Astrocyte of the spinal cord (primary cell): ENCODE results near the gene GPBAR1.

ENCODE experiments used
- DNase-seq: peaks from one replicate; pipeline ENCODE4 v3.0.0; 2011; ENCODE audit warnings: low read depth, low spot score
- H3K4me3 ChIP-seq: 2 replicates; pipeline ENCODE4 v1.5.1; 2011; ENCODE audit warnings: low read depth, mild to moderate bottlenecking, low read length, moderate library complexity
- CTCF ChIP-seq: IDR thresholded peaks from 2 replicates; pipeline ENCODE4 v1.5.1; 2012; ENCODE audit warnings: low read depth, mild to moderate bottlenecking, low read length, inconsistent platforms
- in situ Hi-C: cut with HindIII; loops from 2 replicates; pipeline ENCODE4 v1.10.0; 2017; ENCODE audit warnings: low sequenced_read_pairs

GPBAR1 gene

DNA sequence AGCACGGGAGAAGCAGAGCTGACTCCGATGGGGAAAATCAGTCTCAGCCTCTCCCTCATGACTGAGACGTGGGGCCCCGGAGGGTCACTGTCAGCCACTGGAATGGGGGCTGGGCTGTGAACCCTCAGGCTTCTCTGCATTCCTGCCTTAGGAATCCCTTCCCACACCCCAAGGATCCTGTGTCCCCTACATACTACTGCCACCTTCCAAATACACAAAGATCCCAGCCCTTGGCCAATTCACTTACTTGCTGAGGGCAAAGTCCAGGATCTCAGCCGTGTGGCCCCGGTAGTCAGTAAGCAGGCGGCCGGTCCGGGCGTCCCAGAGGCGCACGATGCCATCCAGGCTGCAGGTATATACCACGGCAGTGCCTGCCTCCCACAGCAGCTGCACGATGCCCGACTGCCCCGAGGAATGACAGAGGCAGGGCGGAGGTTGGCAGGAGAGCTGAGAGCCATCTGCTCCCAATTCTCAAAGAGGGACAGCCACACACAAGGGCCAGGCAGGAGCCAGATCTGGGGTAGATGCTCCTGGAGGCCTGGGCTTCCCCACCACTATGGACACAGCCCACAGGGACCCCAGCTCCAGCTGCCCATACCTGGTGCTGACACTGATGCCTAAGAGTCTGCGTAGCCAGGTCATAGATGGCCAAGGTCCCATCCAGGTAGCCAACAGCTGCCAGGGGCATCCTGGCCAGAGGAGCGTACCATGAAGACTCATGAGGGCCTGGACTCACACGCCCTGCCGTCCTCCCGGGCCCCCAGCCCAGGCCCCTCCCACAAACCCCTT, 4.2 kb downstream of the GPBAR1 start:
- no peak for TF ChIP-seq CTCF
- DNase-seq, result no peak
- in situ Hi-C loops, result no loop called here
- no peak overlapping the region for H3K4me3 ChIP-seq

- H3K4me3 ChIP-seq, result no peak overlapping the region
- in situ Hi-C loops, result no loop called here
- no peak for DNase-seq
- TF ChIP-seq CTCF, result no peak
Measured at GRCh38 chr2:218265626-218266025, 4.8 kb downstream of the GPBAR1 start.

- DNase-seq, result no peak
- no peak for TF ChIP-seq CTCF
- in situ Hi-C loops, result no loop called here
- no peak overlapping the region for H3K4me3 ChIP-seq
Measured at GRCh38 chr2:218266316-218266979, 5.6 kb downstream of the GPBAR1 start.

- DNase-seq, result no peak
- no peak overlapping the region for H3K4me3 ChIP-seq
- TF ChIP-seq CTCF, result no peak
- in situ Hi-C loops, result no loop called here
Measured at GRCh38 chr2:218267259-218267658, 6.4 kb downstream of the GPBAR1 start.

DNA sequence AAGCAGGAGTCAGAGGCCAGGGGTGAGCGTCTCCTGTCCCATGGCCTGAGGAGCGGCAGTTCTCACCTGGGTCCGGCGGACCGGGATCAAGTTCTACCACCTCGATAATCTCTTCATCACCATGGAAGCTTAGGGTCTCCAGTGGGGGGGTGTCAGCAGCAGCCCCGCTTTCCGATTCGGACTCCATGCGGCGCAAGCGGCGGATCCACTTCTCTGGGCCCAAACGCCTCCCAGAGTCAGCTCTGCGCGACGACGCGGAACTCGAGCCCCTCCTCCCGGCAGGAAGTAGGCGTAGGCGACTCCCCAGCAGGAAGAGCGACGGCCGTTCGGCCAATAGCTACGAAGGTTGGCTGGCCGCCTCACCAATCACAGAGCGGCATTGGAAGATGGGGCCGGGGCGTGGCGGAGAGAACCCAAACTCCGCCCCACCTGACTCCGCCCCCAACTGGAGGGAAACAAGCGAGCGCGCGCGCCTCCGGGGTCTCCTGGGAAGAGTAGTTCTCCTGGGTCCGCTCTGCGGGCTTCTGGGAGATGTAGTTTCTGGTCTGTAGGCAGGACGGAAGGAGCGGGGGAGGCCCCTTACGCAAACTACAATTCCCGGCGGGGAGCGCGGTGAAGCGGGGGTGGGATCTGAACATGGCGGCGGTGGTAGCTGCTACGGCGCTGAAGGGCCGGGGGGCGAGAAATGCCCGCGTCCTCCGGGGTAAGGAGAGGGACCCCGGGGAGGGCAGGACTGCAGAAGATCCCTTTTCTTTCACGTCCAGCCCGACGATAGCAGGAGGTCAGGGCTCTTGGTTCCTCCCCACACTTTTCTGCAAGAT, 9.3 kb downstream of the GPBAR1 start, which contains the start of the genes AAMP and PNKD:
Gene AAMP, minus strand, starts transcription at position 238 of the 821 bp plus-strand sequence. Its CDS starts 51 bp downstream, at position 187.
Gene PNKD, plus strand, starts transcription at position 620 of the 821 bp plus-strand sequence. Its CDS starts 17 bp downstream, at position 637.
- in situ Hi-C loops, result no loop called here
- H3K4me3 ChIP-seq, result peak within 1 kb of the TSS; percentile 88
- DNase-seq, result peak; percentile 100
- TF ChIP-seq CTCF, result peak; percentile 10
